ENCODE data around the gene TNFSF4. TPM values are rescaled to one million over a fixed set of nuclear protein-coding genes. Genes with fewer than 3 reads are reported as not detected.
"Not testable (repeated sequence)": the region's sequence is repeated elsewhere in the genome, so short reads cannot be mapped to it uniquely, and the experiment has no call there.

Gene TNFSF4
- total RNA-seq, 1 donor from 2014 or later: 2.8 TPM

- Mint-ChIP-seq H3K4me3 (no peak overlapping the region), H3K9me3 (peaks cover 19% of the 10 kb centered on the region), H3K4me1 (no peaks in the 10 kb centered on the region), H3K27me3 (ENCODE audit: low read depth) (no peaks in the 10 kb centered on the region), H3K27ac (no peak overlapping the region), H3K36me3 (peaks cover 3% of the 10 kb centered on the region)
- no peak for TF ChIP-seq CTCF (IDR thresholded peaks at IDR 0.05; ENCODE audit: unreplicated experiment)
- no peak for DNase-seq (ENCODE audit: low spot score in 2 of 2, unreplicated experiment in 2 of 2)
These were observed 27.8 kb upstream of the TNFSF4 start for GRCh38 chr1:173234899-173235298.

- H3K36me3 Mint-ChIP-seq; H3K27ac Mint-ChIP-seq; H3K4me3 Mint-ChIP-seq; DNase-seq (ENCODE audit: low spot score in 2 of 2, unreplicated experiment in 2 of 2); H3K4me1 Mint-ChIP-seq; H3K27me3 Mint-ChIP-seq (ENCODE audit: low read depth): not testable (repeated sequence)
- H3K9me3 Mint-ChIP-seq: peaks cover 22% of the 10 kb centered on the region
These were observed 27.3 kb upstream of the TNFSF4 start for GRCh38 chr1:173234434-173234833.

- H3K4me3 Mint-ChIP-seq; H3K27ac Mint-ChIP-seq; H3K36me3 Mint-ChIP-seq; H3K27me3 Mint-ChIP-seq (ENCODE audit: low read depth); H3K4me1 Mint-ChIP-seq; DNase-seq (ENCODE audit: low spot score in 2 of 2, unreplicated experiment in 2 of 2): not testable (repeated sequence)
- peaks cover 31% of the 10 kb centered on the region for H3K9me3 Mint-ChIP-seq
These were observed 21.9 kb upstream of the TNFSF4 start for GRCh38 chr1:173229031-173229430.

GRCh38 chr1:173224949-173225348 lies 17.8 kb upstream of the TNFSF4 start:
- Mint-ChIP-seq H3K36me3 (peaks cover 5% of the 10 kb centered on the region), H3K27ac (no peak overlapping the region), H3K27me3 (ENCODE audit: low read depth) (no peaks in the 10 kb centered on the region), H3K9me3 (peaks cover 20% of the 10 kb centered on the region), H3K4me3 (no peak overlapping the region), H3K4me1 (peaks cover 8% of the 10 kb centered on the region)
- no peak for DNase-seq (ENCODE audit: low spot score in 2 of 2, unreplicated experiment in 2 of 2)
- TF ChIP-seq CTCF (IDR thresholded peaks at IDR 0.05; ENCODE audit: unreplicated experiment): no peak

GRCh38 chr1:173224280-173224892 lies 17.3 kb upstream of the TNFSF4 start:
- Mint-ChIP-seq H3K4me1 (peaks cover 8% of the 10 kb centered on the region), H3K4me3 (no peak overlapping the region), H3K27ac (no peak overlapping the region), H3K36me3 (peaks cover 3% of the 10 kb centered on the region), H3K27me3 (ENCODE audit: low read depth) (no peaks in the 10 kb centered on the region), H3K9me3 (peaks cover 15% of the 10 kb centered on the region)
- no peak for DNase-seq (ENCODE audit: low spot score in 2 of 2, unreplicated experiment in 2 of 2)
- TF ChIP-seq CTCF (IDR thresholded peaks at IDR 0.05; ENCODE audit: unreplicated experiment): no peak

GRCh38 chr1:173223031-173223380 lies 15.9 kb upstream of the TNFSF4 start:
- Mint-ChIP-seq H3K4me1 (peaks cover 8% of the 10 kb centered on the region), H3K9me3 (peaks cover 6% of the 10 kb centered on the region), H3K27ac (no peak overlapping the region), H3K36me3 (no peaks in the 10 kb centered on the region), H3K4me3 (no peak overlapping the region), H3K27me3 (ENCODE audit: low read depth) (no peaks in the 10 kb centered on the region)
- DNase-seq (ENCODE audit: low spot score in 2 of 2, unreplicated experiment in 2 of 2): no peak
- TF ChIP-seq CTCF (IDR thresholded peaks at IDR 0.05; ENCODE audit: unreplicated experiment): no peak
